ENCODE measurements around the gene ARHGAP31. TPM values are rescaled to one million over a fixed set of nuclear protein-coding genes. Genes with fewer than 3 reads are reported as not detected.

Gene ARHGAP31
- total and polyA plus RNA-seq, 2 of the 8 experiments (the other 6 are each of a cell fraction or from before 2014, with no cell fraction given) = 1.1 to 7.6 TPM

DNA sequence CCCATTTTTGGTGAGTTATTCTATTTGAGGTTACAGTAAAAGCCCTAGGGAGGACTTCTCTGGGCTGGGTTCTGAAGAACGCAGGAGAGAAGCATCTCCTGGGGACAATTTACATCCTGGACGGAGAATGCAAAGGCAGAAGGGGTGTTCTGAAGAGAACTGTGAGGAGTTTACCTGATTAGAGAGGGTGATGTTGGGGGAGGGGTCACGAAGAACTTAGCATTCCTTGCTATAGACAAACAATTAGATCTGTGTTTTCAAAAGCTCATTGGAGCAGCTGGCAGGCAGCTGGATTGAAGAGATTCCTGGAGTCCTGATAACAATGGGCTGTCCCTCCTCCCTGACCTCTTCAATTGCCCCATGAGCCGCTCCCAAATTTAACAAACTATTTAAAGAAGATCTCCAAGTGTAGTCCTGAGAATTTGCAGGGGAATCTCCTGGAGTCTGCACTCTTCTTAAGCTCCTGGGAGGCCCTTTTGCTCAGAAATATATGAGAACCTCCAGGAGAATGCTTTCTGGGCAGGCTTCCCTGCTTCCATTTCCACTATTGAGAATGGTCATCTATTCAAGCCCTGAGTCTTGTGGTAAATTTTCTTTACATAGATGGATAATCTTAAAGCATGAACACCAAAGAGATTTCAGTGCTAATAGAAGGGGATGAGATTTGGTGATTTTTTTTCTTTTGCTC is 55.3 kb downstream of the ARHGAP31 start:
- Histone ChIP-seq H4K8ac (ENCODE audit: extremely low read depth, insufficient read depth, low read length) (no peak overlapping the region), H4K5ac (ENCODE audit: insufficient read length, low read depth, low read length) (peak overlapping the region; percentile 35), H3K36me3 (ENCODE audit: control insufficient read depth in 2 of 4, insufficient read depth in 4 of 4, low read length in 3 of 4) (no peaks in the 10 kb centered on the region), H2AFZ (ENCODE audit: low read length) (no peak overlapping the region), H3K79me1 (ENCODE audit: low read depth, low read length) (no peaks in the 10 kb centered on the region), H3K4me3 (ENCODE audit: extremely low read depth in 1 of 4, insufficient read depth in 2 of 4, low read depth in 3 of 4, low read length in 4 of 4) (peak overlapping the region in 3 of 4 experiments; percentile 20 to 51 (median 21); a peak in 4 of 8 replicates), H2BK15ac (ENCODE audit: low read length) (no peak overlapping the region), H3K18ac (ENCODE audit: extremely low read depth, low read length) (no peak overlapping the region; the same call in none of the 2 replicates), H3K4ac (replicated peaks; ENCODE audit: insufficient read length, low read depth, low read length) (no peak overlapping the region), H3K9ac (replicated peaks in 1 of 4; ENCODE audit: extremely low read depth in 1 of 4, low read depth in 3 of 4, low read length in 3 of 4) (peak overlapping the region in 2 of 4 experiments; percentile 10 to 26; a peak in 2 of 7 replicates), H3K14ac (ENCODE audit: insufficient read length) (no peak overlapping the region), H2BK120ac (replicated peaks; ENCODE audit: low read depth, low read length) (peak overlapping the region; percentile 44), H3K4me2 (ENCODE audit: insufficient read depth in 1 of 2, low read depth in 2 of 2, low read length in 2 of 2) (peak overlapping the region; percentile 54 to 66), H4K91ac (replicated peaks; ENCODE audit: insufficient read length, low read length) (peak overlapping the region; percentile 20), H2BK20ac (ENCODE audit: low read length) (no peak overlapping the region), H3K27ac (ENCODE audit: low read depth, low read length) (peak overlapping the region; percentile 76), H3K4me1 (replicated peaks in 1 of 4; ENCODE audit: control insufficient read depth in 3 of 4, insufficient read depth in 4 of 4, low read length in 3 of 4) (peaks cover 8 to 33% (median 18%) of the 10 kb centered on the region in 4 experiments), H3K27me3 (replicated peaks in 1 of 4; ENCODE audit: control insufficient read depth in 3 of 4, extremely low read depth in 1 of 4, insufficient read depth in 3 of 4, low read length in 3 of 4) (peaks cover 0 to 6% (median 0%) of the 10 kb centered on the region in 4 experiments; a peak in 1 of 7 replicates), H2AK5ac (ENCODE audit: low read depth, low read length) (no peak overlapping the region; the same call in 1 of the 2 replicates), H4K20me1 (replicated peaks in 1 of 2; ENCODE audit: control insufficient read depth in 1 of 2, insufficient read depth in 2 of 2, low read length in 2 of 2) (no peaks in the 10 kb centered on the region), H3K9me3 (ENCODE audit: insufficient read depth in 2 of 2, low read depth in 1 of 2, low read length in 1 of 2) (no peaks in the 10 kb centered on the region), H2BK12ac (ENCODE audit: low read depth, low read length) (peak overlapping the region; percentile 28; the same call in 1 of the 2 replicates), H3K23ac (ENCODE audit: insufficient read length) (no peak overlapping the region), H3K56ac (replicated peaks; ENCODE audit: insufficient read length, low read depth, low read length) (no peak overlapping the region), H3K23me2 (ENCODE audit: low read depth, low read length) (no peaks in the 10 kb centered on the region; the same call in 1 of the 2 replicates), H2BK5ac (ENCODE audit: low read depth, low read length) (peak overlapping the region; percentile 68; the same call in 1 of the 2 replicates), H3K79me2 (ENCODE audit: control insufficient read depth in 1 of 2, insufficient read depth in 2 of 2, low read length in 2 of 2) (no peaks in the 10 kb centered on the region)
- CTCF ChIA-PET (ENCODE audit: partially characterized antibody) = interaction anchor here (0.6 to 5.2 kb wide), 11 partner anchors 9 to 145 kb away, joined by 3 to 26 read pairs (median 6); no protein-coding TSS in a partner anchor
- DNase-seq (ENCODE audit: low read depth in 1 of 2, low spot score in 2 of 2) (peak; percentile 58 to 81), FAIRE-seq (peak; percentile 98)
- POLR2A ChIA-PET (ENCODE audit: partially characterized antibody) = interaction anchor here (0.6 to 4.3 kb wide), 21 partner anchors 10 to 250 kb away, joined by 3 to 41 read pairs (median 4); partner anchors contain the start of genes ARHGAP31 and B4GALT4
- 1% methylated on average over 4 of the region's 4 CpGs; no CpG with 5 or more reads in 1 of the 2 experiments for WGBS, 2 experiments (ENCODE audit: extremely low coverage in 1 of 2, insufficient coverage in 1 of 2, insufficient read length in 1 of 2, insufficient replicate concordance in 2 of 2, low coverage in 1 of 2, low lambda C conversion rate in 2 of 2, missing lambda C conversion rate in 1 of 2)
- TF ChIP-seq TCF12 (IDR thresholded peaks at IDR 0.05; ENCODE audit: low read depth, low read length) = peak; percentile 97
- TF ChIP-seq NANOG (IDR thresholded peaks at IDR 0.05; ENCODE audit: insufficient read depth, low read depth, low read length, poor library complexity, severe bottlenecking) = peak; percentile 73
- no peak for TF ChIP-seq GABPA (IDR thresholded peaks at IDR 0.05; ENCODE audit: borderline replicate concordance, insufficient read depth, low read length)
- 0 out of 4 replicates have a peak, but pooled peaks have one; percentile 43 to 51 for TF ChIP-seq SIN3A (conservative IDR thresholded peaks at IDR 0.05 in 1 of 2, IDR thresholded peaks at IDR 0.05 in 1 of 2; ENCODE audit: low read depth in 1 of 2, low read length in 2 of 2)
- TF ChIP-seq SP2 (IDR thresholded peaks at IDR 0.05; ENCODE audit: low read length) = no peak
- TF ChIP-seq CEBPB (IDR thresholded peaks at IDR 0.05; ENCODE audit: low read depth, low read length) = no peak
- TF ChIP-seq GTF2F1 (IDR thresholded peaks at IDR 0.05; ENCODE audit: borderline replicate concordance, low read depth, low read length) = no peak
- TF ChIP-seq KDM4A (IDR thresholded peaks at IDR 0.05; ENCODE audit: low read depth, low read length, severe bottlenecking) = no peak
- TF ChIP-seq RBBP5 (IDR thresholded peaks at IDR 0.05; ENCODE audit: borderline replicate concordance, low read depth, low read length) = peak; percentile 67; the same call in 1 of the 2 replicates
- TF ChIP-seq KDM1A (IDR thresholded peaks at IDR 0.05; ENCODE audit: borderline replicate concordance, low read length) = no peak

All from H1 (cell line).